Mesendoderm (in vitro differentiated cells): ENCODE data around the gene IL27RA.

Source experiments
- DNase-seq: peaks from one replicate; pipeline ENCODE4 v3.0.0; 2013
- H2AK5ac ChIP-seq: 2 replicates; pipeline ENCODE4 v1.6.1; 2013; ENCODE audit warnings: low read length, inconsistent platforms
- H2BK120ac ChIP-seq: 2 replicates; pipeline ENCODE4 v1.6.1; 2013; ENCODE audit warnings: low read depth, mild to moderate bottlenecking, low read length, moderate library complexity, mixed read lengths
- H2BK15ac ChIP-seq: replicated peaks from 2 replicates; pipeline ENCODE4 v1.6.1; 2013; ENCODE audit warnings: low read depth, mild to moderate bottlenecking, moderate library complexity
- H2BK5ac ChIP-seq: 2 replicates; pipeline ENCODE4 v1.6.1; 2013; ENCODE audit warnings: low read length, inconsistent platforms
- H3K18ac ChIP-seq: 2 replicates; pipeline ENCODE4 v1.6.1; 2013; ENCODE audit warnings: mild to moderate bottlenecking, low read length, mixed read lengths
- H3K23ac ChIP-seq: one replicate; pipeline ENCODE4 v1.6.1; 2013; ENCODE audit warnings: low read length
- H3K27ac ChIP-seq: 2 replicates; pipeline ENCODE4 v1.5.1; 2013; ENCODE audit warnings: low read depth, mild to moderate bottlenecking, inconsistent platforms, low read length, moderate library complexity
- H3K27me3 ChIP-seq: 2 replicates; pipeline ENCODE4 v1.6.1; 2013; ENCODE audit warnings: low read length, control low read depth, mild to moderate bottlenecking, inconsistent platforms; ENCODE audit not compliant: insufficient read depth, poor library complexity
- H3K36me3 ChIP-seq: 2 replicates; pipeline ENCODE4 v1.6.1; 2013; ENCODE audit warnings: low read length, inconsistent platforms; ENCODE audit not compliant: control insufficient read depth, insufficient read depth
- H3K4ac ChIP-seq: one replicate; pipeline ENCODE4 v1.6.1; 2013; ENCODE audit warnings: low read depth, mild to moderate bottlenecking, low read length, moderate library complexity
- H3K4me1 ChIP-seq: 2 replicates; pipeline ENCODE4 v1.6.1; 2013; ENCODE audit warnings: low read depth, low read length, inconsistent platforms; ENCODE audit not compliant: control insufficient read depth
- H3K4me2 ChIP-seq: 2 replicates; pipeline ENCODE4 v1.6.1; 2013; ENCODE audit warnings: low read length
- H3K4me3 ChIP-seq: 2 replicates; pipeline ENCODE4 v1.5.1; 2013; ENCODE audit warnings: mild to moderate bottlenecking, low read length
- H3K56ac ChIP-seq: one replicate; pipeline ENCODE4 v1.6.1; 2013; ENCODE audit warnings: low read length
- H3K79me1 ChIP-seq: 2 replicates; pipeline ENCODE4 v1.6.1; 2013; ENCODE audit warnings: low read length, inconsistent platforms
- H3K79me2 ChIP-seq: 2 replicates; pipeline ENCODE4 v1.6.1; 2013; ENCODE audit warnings: mild to moderate bottlenecking, low read length; ENCODE audit not compliant: control insufficient read depth, insufficient read depth
- H3K9ac ChIP-seq: 2 replicates; pipeline ENCODE4 v1.6.1; 2013; ENCODE audit warnings: low read length, inconsistent platforms
- H4K5ac ChIP-seq: one replicate; pipeline ENCODE4 v1.6.1; 2013; ENCODE audit warnings: low read length
- H4K8ac ChIP-seq: one replicate; pipeline ENCODE4 v1.6.1; 2013; ENCODE audit warnings: low read depth, mild to moderate bottlenecking, control low read depth, low read length, moderate library complexity
- WGBS: extraction: QIAGEN DNeasy Blood & Tissue Kit; methylation state at CpG from one replicate; pipeline ENCODE4 v1.1.7; 2013; ENCODE audit warnings: low lambda C conversion rate, missing lambda C conversion rate; ENCODE audit not compliant: insufficient coverage; ENCODE audit errors: extremely low coverage; 5-methylcytosine and 5-hydroxymethylcytosine counted together

Gene IL27RA

DNA sequence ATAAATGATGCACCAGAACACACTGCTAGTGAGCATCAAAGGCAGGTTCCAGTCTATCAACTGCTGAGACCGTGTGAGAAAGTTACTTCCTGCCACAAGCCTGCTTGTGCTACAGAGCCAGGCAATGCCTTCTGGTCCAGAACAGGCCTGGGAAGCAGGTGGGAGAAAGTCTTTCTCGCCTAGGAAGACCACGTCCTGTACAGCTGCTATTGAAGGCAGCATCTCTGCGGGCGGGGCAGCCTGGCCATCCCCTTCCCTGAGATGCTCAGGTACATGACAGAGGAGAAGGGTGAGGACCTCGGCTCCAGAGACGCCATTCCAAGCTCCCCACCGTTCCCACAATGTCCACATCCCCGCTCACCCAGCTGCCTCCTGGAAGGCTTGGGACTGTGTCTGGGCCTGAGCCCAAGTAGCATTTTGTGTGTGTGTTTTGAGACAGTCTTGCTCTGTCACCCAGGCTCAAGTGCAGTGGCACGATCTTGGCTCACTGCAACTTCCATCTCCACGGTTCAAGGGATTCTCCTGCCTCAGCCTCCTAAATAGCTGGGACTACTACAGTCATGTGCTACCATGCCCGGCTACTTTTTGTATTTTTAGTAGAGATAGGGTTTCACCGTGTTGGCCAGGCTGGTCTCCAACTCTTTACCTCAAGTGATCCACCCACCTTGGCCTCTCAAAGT is 28.9 kb upstream of the IL27RA start:
- H3K36me3 ChIP-seq: no peaks in the 10 kb centered on the region
- H3K79me2 ChIP-seq: peaks cover 7% of the 10 kb centered on the region
- H3K4me1 ChIP-seq: no peaks in the 10 kb centered on the region
- DNase-seq: no peak
- no peak overlapping the region for H4K5ac ChIP-seq
- H3K4me3 ChIP-seq: no peak overlapping the region
- H2BK15ac ChIP-seq: no peak overlapping the region
- no CpG with 5 or more reads among the region's 13 CpGs for WGBS
- H3K79me1 ChIP-seq: peaks cover 14% of the 10 kb centered on the region
- no peak overlapping the region for H4K8ac ChIP-seq
- no peak overlapping the region for H2BK5ac ChIP-seq
- no peak overlapping the region for H3K18ac ChIP-seq
- H3K4ac ChIP-seq: no peak overlapping the region
- H2AK5ac ChIP-seq: no peak overlapping the region
- H3K23ac ChIP-seq: no peak overlapping the region
- H3K27ac ChIP-seq: no peak overlapping the region
- no peak overlapping the region for H3K56ac ChIP-seq
- no peak overlapping the region for H3K4me2 ChIP-seq
- no peak overlapping the region for H3K9ac ChIP-seq
- H3K27me3 ChIP-seq: no peaks in the 10 kb centered on the region
- no peak overlapping the region for H2BK120ac ChIP-seq

DNA sequence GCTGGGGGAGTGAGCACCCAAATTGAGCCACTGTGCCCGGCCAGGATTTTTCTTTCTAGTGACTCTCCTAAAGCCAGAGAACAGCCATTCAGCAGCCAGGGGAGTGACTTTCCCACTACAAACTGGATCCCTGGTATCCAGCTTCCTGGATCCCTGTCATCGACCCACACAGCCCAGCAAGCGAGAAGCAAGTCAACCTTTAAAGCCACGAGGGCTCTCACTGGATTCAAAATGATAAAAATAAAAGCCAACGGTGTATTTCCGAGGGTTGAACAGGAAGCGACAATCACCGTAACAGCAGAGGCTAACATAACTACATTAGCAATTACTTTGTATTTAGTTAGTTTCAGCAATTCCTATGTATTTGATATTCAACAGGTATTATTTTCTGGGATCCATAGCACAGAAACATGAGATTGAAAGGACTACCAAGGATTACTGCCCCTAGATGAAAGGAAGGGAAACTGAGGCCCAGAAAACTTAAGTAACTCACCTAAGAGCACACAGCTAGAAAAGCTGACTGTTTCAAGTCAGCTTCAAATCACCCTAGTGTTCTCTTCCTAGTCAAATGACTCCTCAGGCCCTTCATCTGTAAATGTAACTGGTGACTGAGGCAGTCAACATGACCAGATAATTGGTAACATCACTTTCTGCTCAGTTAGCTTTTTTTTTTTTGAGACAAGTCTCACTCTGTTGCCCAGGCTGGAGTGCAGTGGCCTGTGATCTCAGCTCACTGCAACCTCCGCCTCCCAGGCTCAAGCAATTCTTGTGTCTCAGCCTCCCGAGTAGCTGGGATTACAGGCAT is 28.1 kb upstream of the IL27RA start:
- Histone ChIP-seq H3K79me2 (peaks cover 7% of the 10 kb centered on the region), H3K4me2 (no peak overlapping the region), H3K36me3 (no peaks in the 10 kb centered on the region), H4K5ac (no peak overlapping the region), H2BK5ac (no peak overlapping the region), H3K4ac (no peak overlapping the region), H3K79me1 (peaks cover 14% of the 10 kb centered on the region), H3K4me3 (no peak overlapping the region), H4K8ac (no peak overlapping the region), H2BK120ac (no peak overlapping the region), H3K4me1 (no peaks in the 10 kb centered on the region), H3K23ac (no peak overlapping the region), H3K27ac (no peak overlapping the region), H3K27me3 (no peaks in the 10 kb centered on the region), H3K18ac (no peak overlapping the region), H3K56ac (peak overlapping the region; percentile 2), H2BK15ac (no peak overlapping the region), H2AK5ac (no peak overlapping the region), H3K9ac (no peak overlapping the region)
- no CpG with 5 or more reads among the region's 10 CpGs for WGBS
- no peak for DNase-seq

DNA sequence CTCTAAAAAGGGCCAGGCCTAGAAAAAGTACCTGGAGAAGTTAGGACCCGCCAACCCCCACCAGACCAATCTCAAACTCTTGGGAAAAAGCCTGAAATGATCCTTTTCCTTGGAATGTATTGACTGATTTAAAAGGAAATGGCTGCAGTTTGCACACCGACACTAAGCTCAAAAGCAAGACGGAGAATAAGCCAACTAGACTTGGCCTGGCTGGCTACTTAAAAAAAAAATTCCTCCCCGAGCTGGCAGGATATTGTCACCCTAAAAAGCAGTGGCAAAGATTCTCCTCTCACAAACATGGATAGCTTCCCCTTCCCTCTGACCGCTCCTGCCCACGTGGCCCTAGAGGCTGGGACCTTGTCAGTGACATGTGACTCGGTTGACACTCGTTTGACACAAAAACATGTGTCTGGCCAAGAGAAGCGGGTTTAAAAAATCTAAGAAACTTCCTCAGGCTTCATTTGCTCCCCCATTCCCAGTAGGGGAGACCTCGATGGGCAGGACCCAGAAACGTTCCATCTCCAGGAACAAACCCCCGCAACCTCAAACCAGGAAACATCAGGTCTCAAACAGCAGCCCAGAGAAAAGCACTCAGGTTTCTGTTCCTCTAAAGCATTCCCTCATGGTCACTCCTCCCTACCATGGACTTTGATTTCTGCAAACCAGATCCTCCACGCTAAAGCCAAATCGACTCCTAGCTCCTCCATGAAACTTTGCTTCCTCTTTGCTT is 26.8 kb upstream of the IL27RA start:
- no peak overlapping the region for H3K4ac ChIP-seq
- no peak overlapping the region for H3K4me3 ChIP-seq
- H3K27ac ChIP-seq: no peak overlapping the region
- peaks cover 10% of the 10 kb centered on the region for H3K79me1 ChIP-seq
- H2BK15ac ChIP-seq: no peak overlapping the region
- H3K4me2 ChIP-seq: no peak overlapping the region
- no peak overlapping the region for H2BK120ac ChIP-seq
- no peaks in the 10 kb centered on the region for H3K36me3 ChIP-seq
- no peaks in the 10 kb centered on the region for H3K27me3 ChIP-seq
- no peak overlapping the region for H3K23ac ChIP-seq
- no peak overlapping the region for H2BK5ac ChIP-seq
- WGBS: no CpG with 5 or more reads among the region's 14 CpGs
- no peak overlapping the region for H4K8ac ChIP-seq
- H3K56ac ChIP-seq: peak overlapping the region; percentile 30
- no peaks in the 10 kb centered on the region for H3K4me1 ChIP-seq
- no peak for DNase-seq
- no peak overlapping the region for H3K9ac ChIP-seq
- peaks cover 7% of the 10 kb centered on the region for H3K79me2 ChIP-seq
- no peak overlapping the region for H2AK5ac ChIP-seq
- H4K5ac ChIP-seq: no peak overlapping the region
- no peak overlapping the region for H3K18ac ChIP-seq

DNA sequence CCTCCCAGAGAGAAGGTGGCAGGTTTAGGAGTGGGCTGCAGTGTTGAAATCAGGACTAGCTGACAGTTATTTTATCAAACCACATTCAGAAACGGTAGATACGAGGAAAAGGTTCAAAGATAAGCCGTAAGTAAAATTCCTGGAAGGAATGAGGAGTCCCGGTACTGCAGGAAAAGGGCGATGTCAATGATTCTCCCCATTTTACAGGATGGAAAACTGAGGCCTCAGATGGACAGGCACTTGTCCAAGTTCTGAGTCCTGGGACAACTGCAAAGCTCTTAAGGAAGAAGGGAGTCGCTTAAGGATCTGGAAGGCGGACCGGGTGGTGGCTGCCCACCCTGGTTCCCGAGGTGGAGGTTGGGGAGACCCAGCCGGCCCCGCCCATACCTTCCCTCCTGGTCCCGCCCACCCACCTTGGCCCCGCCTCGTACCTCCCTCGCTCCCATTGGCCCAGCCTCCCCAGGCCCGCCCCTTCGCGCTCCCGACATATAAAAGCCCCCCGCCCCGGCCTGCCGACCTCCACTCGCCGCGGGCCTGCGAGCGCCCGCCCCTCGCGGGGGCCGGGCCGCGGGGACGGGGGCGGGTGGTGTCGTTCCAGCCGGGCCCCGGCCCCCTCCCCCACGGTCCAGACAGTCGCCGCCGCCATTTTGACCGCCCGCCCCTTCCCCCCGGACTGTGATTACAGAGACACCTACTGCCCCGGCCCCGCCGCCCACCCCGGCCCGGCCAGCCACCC is 26.0 kb upstream of the IL27RA start:
- Histone ChIP-seq H3K79me2 (peaks cover 7% of the 10 kb centered on the region), H2BK5ac (no peak overlapping the region), H3K79me1 (peaks cover 8% of the 10 kb centered on the region), H3K4me1 (no peaks in the 10 kb centered on the region), H3K56ac (peak overlapping the region; percentile 82), H3K4ac (peak overlapping the region; percentile 98), H4K8ac (peak overlapping the region; percentile 95), H4K5ac (no peak overlapping the region), H3K18ac (peak overlapping the region; percentile 99), H2AK5ac (no peak overlapping the region), H2BK120ac (no peak overlapping the region), H3K27me3 (no peaks in the 10 kb centered on the region), H3K36me3 (no peaks in the 10 kb centered on the region), H3K27ac (peak overlapping the region; percentile 78), H3K4me3 (peak overlapping the region; percentile 62), H2BK15ac (no peak overlapping the region), H3K4me2 (no peak overlapping the region), H3K23ac (no peak overlapping the region), H3K9ac (peak overlapping the region; percentile 69)
- peak; percentile 94 for DNase-seq
- WGBS: no CpG with 5 or more reads among the region's 50 CpGs

DNA sequence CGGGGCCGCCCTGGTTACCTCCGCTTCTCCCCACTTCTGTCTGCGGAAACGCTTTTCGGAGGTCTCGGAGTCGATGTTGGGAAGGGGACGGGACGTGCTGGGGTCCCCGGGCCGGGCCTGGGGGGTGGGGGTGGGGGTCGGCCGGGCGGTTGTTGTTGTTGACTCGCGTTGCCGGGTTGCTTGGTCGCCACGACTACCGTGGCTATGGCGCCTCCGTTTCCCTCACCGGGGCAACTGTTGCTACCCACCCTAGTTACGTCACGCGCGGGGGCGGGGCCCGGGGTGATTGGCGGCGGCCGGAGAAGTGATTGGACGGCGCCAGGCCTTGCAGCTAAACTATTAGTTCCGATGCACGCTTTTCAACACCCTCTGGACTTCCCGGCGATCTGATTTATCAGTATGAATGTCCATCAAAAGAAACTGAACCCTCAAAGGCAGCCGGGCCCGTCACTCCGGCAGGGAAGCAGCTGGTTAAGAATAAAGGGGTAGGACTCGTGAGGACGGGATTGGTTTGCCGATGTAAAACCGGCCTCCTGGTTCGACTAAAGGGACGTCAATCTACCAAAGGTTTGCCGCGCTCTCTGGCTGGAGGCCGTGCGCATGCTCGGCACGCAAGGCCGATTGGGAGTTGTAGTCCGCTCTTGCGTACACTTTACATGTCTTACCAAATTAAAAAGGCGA is 25.3 kb upstream of the IL27RA start, which contains the start of gene RFX1:
Gene RFX1 (minus strand): TSS at position 236 of the 681 bp plus-strand sequence. CDS start 12,477 bp downstream, outside the sequence.
- Histone ChIP-seq H4K8ac (peak within 1 kb of the TSS; percentile 95), H3K79me2 (peaks cover 5% of the 10 kb centered on the region), H3K4me3 (peak within 1 kb of the TSS; percentile 76), H3K18ac (peak within 1 kb of the TSS; percentile 99), H2BK5ac (peak within 1 kb of the TSS; percentile 86), H2BK120ac (no peak within 1 kb of the TSS), H3K27me3 (no peaks in the 10 kb centered on the region), H3K56ac (peak within 1 kb of the TSS; percentile 85), H3K4me2 (peak within 1 kb of the TSS; percentile 66), H2AK5ac (no peak within 1 kb of the TSS), H2BK15ac (no peak within 1 kb of the TSS), H3K4ac (peak within 1 kb of the TSS; percentile 98), H4K5ac (no peak within 1 kb of the TSS), H3K36me3 (no peaks in the 10 kb centered on the region), H3K79me1 (peaks cover 6% of the 10 kb centered on the region), H3K27ac (peak within 1 kb of the TSS; percentile 82), H3K23ac (no peak within 1 kb of the TSS), H3K4me1 (no peaks in the 10 kb centered on the region), H3K9ac (peak within 1 kb of the TSS; percentile 86)
- WGBS: no CpG with 5 or more reads among the region's 58 CpGs
- peak; percentile 100 for DNase-seq
